Tibial nerve (tissue), 4 donors: Measurements from ENCODE around the gene MAPK11. TPM values are rescaled to one million over a fixed set of nuclear protein-coding genes. Genes with fewer than 3 reads are reported as not detected.

Experiments
- DNase-seq, 2 donors: peaks; one replicate each; pipeline ENCODE4 v3.0.0-alpha.2; 2019; ENCODE audit warnings: low spot score in 2 of 2
- H3K27ac ChIP-seq, 4 donors: fragments of 200-600 bp; sonication (generic) in 3 of 4; one replicate each; pipeline ENCODE4 v1.5.1; 2017 to 2019; ENCODE audit warnings: mild to moderate bottlenecking in 1 of 4
- H3K27me3 ChIP-seq, 2 donors: fragments of 200-600 bp; sonication (generic) in 1 of 2; one replicate each; pipeline versions ENCODE4 v1.5.1 to v1.6.0; 2017 to 2019
- H3K36me3 ChIP-seq, 3 donors: fragments of 200-600 bp; sonication (generic); one replicate each; pipeline ENCODE4 v1.5.1; 2018 to 2019
- H3K4me1 ChIP-seq, 4 donors: fragments of 200-600 bp; sonication (generic) in 3 of 4; one replicate each; pipeline ENCODE4 v1.5.1; 2017 to 2019
- H3K4me3 ChIP-seq, 4 donors: fragments of 200-600 bp; sonication (generic) in 3 of 4; one replicate each; pipeline ENCODE4 v1.5.1; 2017 to 2019; ENCODE audit warnings: mild to moderate bottlenecking in 1 of 4, moderate library complexity in 1 of 4
- H3K9me3 ChIP-seq, 4 donors: fragments of 200-600 bp; sonication (generic) in 3 of 4; one replicate each; pipeline ENCODE4 v1.5.1; 2017 to 2019
- EP300 ChIP-seq, 2 donors: sonication (generic); formaldehyde crosslinking; IDR thresholded peaks; one replicate each; pipeline ENCODE4 v1.6.1; 2017; ENCODE audit warnings: antibody characterized with exemption in 2 of 2, mild to moderate bottlenecking in 1 of 2
- POLR2A ChIP-seq, 2 donors: fragments of 450-650 bp; IDR thresholded peaks; one replicate each; pipeline ENCODE4 v1.6.1; 2017; ENCODE audit warnings: antibody characterized with exemption in 2 of 2, mild to moderate bottlenecking in 2 of 2, moderate library complexity in 2 of 2
- WGBS, 2 donors: methylation state at CpG; one replicate each; pipeline ENCODE4 v1.1.5; 2018; 5-methylcytosine and 5-hydroxymethylcytosine counted together
- total RNA-seq, 4 donors: library from RNA; depleted of rRNA; stranded (reverse); fragments of >200 nt; gene quantifications; one replicate each; pipeline ENCODE4 v1.1.0, GENCODE V29; 2016
- TF ChIP-seq, protein P1 (sequence below), 5 experiments: fragments of 200-600 bp in 3 of 5; fragments of 450-650 bp in 2 of 5; sonication (generic) in 3 of 5; IDR thresholded peaks; one replicate each; pipeline ENCODE4 v1.5.1; 2016 to 2019; ENCODE audit warnings: antibody characterized with exemption in 5 of 5, mild to moderate bottlenecking in 3 of 5, moderate library complexity in 2 of 5

MAPK11 gene
- total RNA-seq, 4 donors from 2014 or later, result 8.7 to 33.3 (median 19.6) TPM

DNA sequence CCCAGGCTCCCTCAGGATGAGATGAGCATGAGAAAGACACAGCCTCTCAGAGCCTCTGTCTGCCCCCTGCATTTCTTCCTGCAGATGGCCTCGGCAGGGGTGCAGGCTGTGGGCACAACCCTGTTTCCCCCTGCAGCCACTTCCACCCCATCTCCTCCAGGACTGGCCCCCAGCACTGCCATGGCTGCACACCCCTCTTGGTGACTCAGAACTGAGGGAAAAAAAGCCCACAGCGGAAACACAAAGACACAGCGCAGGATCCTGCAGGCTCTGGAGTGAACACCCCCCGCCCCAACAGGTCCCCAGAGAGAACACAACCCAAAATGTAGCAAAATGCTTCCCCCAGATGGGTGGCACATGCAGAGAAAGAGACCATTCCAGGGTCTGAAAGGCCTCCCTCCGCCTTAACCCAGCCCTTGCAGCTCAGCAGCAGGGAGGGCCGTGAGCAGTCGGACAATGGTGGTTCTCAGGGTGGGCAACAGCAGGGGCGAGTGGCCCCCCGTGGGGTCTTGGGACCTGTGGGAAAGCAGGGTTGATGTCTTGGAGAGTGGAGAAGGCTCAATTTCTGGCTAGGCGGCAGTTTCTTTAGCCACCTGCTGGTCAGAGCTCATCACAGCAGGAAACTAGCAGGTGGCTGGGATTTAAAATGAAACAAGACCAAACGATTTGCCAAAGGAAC, 33.3 kb downstream of the MAPK11 start:
- Histone ChIP-seq H3K27ac (no peak overlapping the region), H3K36me3 (peaks cover 0 to 71% (median 7%) of the 10 kb centered on the region in 3 donors), H3K27me3 (no peaks in the 10 kb centered on the region), H3K9me3 (no peaks in the 10 kb centered on the region), H3K4me1 (peaks cover 0 to 20% (median 11%) of the 10 kb centered on the region in 4 donors), H3K4me3 (no peak overlapping the region)
- TF ChIP-seq, protein P1, sequence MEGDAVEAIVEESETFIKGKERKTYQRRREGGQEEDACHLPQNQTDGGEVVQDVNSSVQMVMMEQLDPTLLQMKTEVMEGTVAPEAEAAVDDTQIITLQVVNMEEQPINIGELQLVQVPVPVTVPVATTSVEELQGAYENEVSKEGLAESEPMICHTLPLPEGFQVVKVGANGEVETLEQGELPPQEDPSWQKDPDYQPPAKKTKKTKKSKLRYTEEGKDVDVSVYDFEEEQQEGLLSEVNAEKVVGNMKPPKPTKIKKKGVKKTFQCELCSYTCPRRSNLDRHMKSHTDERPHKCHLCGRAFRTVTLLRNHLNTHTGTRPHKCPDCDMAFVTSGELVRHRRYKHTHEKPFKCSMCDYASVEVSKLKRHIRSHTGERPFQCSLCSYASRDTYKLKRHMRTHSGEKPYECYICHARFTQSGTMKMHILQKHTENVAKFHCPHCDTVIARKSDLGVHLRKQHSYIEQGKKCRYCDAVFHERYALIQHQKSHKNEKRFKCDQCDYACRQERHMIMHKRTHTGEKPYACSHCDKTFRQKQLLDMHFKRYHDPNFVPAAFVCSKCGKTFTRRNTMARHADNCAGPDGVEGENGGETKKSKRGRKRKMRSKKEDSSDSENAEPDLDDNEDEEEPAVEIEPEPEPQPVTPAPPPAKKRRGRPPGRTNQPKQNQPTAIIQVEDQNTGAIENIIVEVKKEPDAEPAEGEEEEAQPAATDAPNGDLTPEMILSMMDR (IDR thresholded peaks at IDR 0.05), result peak in 1 of 5 experiments; percentile 12
- TF ChIP-seq POLR2A (IDR thresholded peaks at IDR 0.05), result no peak
- 70 to 75% methylated on average over 9 of the region's 11 CpGs for WGBS, 2 donors
- DNase-seq, result no peak

DNA sequence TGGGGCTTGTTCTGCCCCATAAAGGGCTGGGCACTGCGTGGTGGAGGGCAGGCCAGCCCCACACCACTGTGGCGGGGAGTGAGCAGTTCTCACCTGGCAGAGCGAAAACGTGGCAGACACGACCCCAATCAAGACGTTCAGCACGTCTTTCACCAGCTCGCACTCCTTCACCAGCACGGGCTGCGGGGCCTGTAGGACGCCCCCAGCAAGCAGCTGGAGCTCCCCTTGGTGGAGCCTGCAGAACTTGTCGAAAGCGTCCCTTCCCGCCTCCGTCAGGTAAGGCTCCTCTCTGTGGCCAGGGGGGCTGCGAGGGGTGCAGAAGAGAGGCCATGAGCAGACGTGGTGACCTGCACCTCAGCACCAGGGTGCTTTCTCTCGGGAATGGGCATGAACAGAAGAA, 37.0 kb downstream of the MAPK11 start:
- Histone ChIP-seq H3K27me3 (no peaks in the 10 kb centered on the region), H3K4me1 (no peaks in the 10 kb centered on the region), H3K36me3 (peaks cover 0 to 72% (median 0%) of the 10 kb centered on the region in 3 donors), H3K27ac (no peak overlapping the region), H3K4me3 (no peak overlapping the region), H3K9me3 (no peaks in the 10 kb centered on the region)
- DNase-seq, result no peak
- WGBS, 2 donors, result 88 to 96% methylated on average over 15 to 18 of the region's 18 CpGs
- TF ChIP-seq EP300 (IDR thresholded peaks at IDR 0.05), result no peak
- TF ChIP-seq, protein P1 (IDR thresholded peaks at IDR 0.05), result no peak
- no peak for TF ChIP-seq POLR2A (IDR thresholded peaks at IDR 0.05)

DNA sequence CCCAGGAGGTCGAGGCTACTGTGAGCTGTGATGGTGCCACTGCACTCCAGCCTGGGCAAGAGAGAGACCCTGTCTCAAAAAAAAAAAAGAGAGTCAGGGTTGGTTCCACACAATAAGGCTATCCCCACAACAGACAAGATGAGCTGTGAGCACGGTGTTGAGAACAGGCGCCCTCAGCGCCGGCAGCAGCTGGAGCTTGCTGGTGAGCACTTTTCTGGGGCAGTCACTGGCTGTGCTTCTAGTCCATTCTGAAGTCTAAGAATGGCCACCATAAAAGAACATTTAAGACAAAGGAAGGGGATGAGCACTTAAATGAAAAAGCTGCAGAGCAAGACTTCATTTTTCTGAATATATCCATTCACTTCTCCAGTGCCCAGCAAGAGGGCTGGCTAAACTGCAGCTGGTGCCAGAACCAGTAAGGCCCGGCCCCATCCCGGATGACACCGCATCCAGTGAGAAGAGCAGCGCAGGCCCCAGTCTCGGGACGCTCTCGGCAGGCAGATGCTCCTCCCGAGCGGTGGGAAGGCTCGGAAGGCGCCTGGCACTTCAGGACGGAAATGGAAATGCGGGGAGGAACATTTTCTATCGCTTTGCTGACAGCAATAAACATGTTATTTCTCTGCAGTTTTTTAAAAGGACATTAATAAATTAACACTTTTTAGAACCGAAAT, 37.6 kb downstream of the MAPK11 start:
- Histone ChIP-seq H3K36me3 (peaks cover 0 to 73% (median 0%) of the 10 kb centered on the region in 3 donors), H3K9me3 (no peaks in the 10 kb centered on the region)
- TF ChIP-seq EP300 (IDR thresholded peaks at IDR 0.05) (no peak), POLR2A (IDR thresholded peaks at IDR 0.05) (no peak)
- TF ChIP-seq, protein P1 (IDR thresholded peaks at IDR 0.05), result no peak

DNA sequence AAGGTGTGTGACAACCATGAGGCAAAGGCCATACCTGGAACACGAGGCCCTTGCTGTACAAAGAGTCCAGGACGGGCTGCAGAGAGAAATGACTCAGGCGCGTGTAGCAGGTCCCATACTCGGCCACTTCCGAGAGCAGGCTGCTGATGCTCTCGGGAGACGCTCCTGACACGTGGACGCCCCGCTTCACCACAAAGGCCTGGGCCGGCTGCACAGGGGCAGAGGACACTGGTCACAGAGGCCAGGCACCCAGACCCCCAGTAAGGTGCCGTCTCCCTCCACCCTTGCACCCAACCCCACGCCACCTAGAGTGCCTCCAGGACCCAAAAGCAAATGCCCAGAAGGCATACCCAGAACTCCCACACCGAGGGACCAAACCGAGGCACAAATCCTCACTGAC, 40.8 kb downstream of the MAPK11 start:
- Histone ChIP-seq H3K36me3 (peaks cover 0 to 85% (median 7%) of the 10 kb centered on the region in 3 donors), H3K4me1 (no peaks in the 10 kb centered on the region), H3K27ac (no peak overlapping the region), H3K27me3 (no peaks in the 10 kb centered on the region), H3K9me3 (no peaks in the 10 kb centered on the region), H3K4me3 (no peak overlapping the region)
- DNase-seq, result no peak
- TF ChIP-seq POLR2A (IDR thresholded peaks at IDR 0.05) (no peak), EP300 (IDR thresholded peaks at IDR 0.05) (no peak)
- TF ChIP-seq, protein P1 (IDR thresholded peaks at IDR 0.05), result no peak
- WGBS, 2 donors, result 91 to 93% methylated on average over 14 to 16 of the region's 16 CpGs

More for the DNA sequence above, 37.6 kb downstream of the MAPK11 start:
- no peaks in the 10 kb centered on the region for H3K4me1 ChIP-seq
- 89 to 90% methylated on average over 20 of the region's 20 CpGs for WGBS, 2 donors
- H3K27me3 ChIP-seq, result no peaks in the 10 kb centered on the region
- no peak for DNase-seq
- H3K27ac ChIP-seq, result no peak overlapping the region
- no peak overlapping the region for H3K4me3 ChIP-seq

DNA sequence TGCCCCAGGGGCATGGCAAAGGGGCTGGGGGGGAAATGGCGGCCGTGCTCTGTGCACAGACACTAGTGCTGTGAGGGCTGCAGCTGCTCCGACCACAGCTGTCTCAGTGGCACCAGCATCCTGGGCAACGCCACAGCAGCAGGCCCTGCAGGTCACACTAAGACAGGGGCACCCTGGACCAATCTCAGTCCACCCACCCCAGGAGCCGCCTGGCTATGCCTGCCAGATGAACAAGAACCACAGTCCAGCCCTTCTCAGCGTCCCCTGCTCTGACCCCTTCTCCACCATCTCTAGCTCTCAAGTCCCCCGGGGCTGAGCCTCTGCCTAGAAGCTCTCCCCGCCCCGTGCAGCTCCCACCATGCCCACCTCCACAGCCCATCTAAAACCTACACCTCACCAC, 41.8 kb downstream of the MAPK11 start:
- DNase-seq, result no peak
- WGBS, 2 donors, result 87 to 89% methylated on average over 8 to 9 of the region's 9 CpGs
- Histone ChIP-seq H3K27me3 (no peaks in the 10 kb centered on the region), H3K4me1 (no peaks in the 10 kb centered on the region), H3K9me3 (no peaks in the 10 kb centered on the region), H3K36me3 (peaks cover 0 to 91% (median 7%) of the 10 kb centered on the region in 3 donors), H3K27ac (no peak overlapping the region), H3K4me3 (no peak overlapping the region)
- TF ChIP-seq EP300 (IDR thresholded peaks at IDR 0.05), result no peak
